Glomerular visceral epithelial cell (primary cell): Measurements from ENCODE around the gene MBTPS1.
A peak's percentile ranks its signal among the peaks of the same experiment; 100 is the strongest.
"Not testable (repeated sequence)": the region's sequence is repeated elsewhere in the genome, so short reads cannot be mapped to it uniquely, and the experiment has no call there.

ENCODE experiments used
- DNase-seq: peaks from one replicate; pipeline ENCODE4 v3.0.0-alpha.2; 2016; ENCODE audit errors: extremely low spot score

The MBTPS1 gene

DNA sequence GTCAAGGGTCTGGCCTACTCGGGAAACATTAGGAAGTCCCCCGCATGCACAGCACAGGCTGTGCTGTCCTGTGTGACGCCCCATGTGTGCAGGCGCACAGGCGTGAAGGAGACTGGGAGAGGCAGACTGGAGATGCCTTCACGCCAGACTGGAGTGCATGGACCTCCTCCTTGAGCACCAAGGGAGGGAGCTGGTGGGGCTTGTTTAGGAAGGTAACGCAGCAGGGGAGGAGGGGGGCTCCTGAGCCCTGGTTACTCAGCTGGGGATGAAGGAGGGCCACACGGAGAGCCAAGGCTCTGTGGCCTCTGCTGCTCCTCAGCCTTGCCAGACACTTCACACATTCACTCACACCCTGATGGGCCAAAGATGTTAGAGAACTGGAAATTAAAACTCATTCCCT is 20.5 kb upstream of the MBTPS1 start:
- no peak for DNase-seq

DNA sequence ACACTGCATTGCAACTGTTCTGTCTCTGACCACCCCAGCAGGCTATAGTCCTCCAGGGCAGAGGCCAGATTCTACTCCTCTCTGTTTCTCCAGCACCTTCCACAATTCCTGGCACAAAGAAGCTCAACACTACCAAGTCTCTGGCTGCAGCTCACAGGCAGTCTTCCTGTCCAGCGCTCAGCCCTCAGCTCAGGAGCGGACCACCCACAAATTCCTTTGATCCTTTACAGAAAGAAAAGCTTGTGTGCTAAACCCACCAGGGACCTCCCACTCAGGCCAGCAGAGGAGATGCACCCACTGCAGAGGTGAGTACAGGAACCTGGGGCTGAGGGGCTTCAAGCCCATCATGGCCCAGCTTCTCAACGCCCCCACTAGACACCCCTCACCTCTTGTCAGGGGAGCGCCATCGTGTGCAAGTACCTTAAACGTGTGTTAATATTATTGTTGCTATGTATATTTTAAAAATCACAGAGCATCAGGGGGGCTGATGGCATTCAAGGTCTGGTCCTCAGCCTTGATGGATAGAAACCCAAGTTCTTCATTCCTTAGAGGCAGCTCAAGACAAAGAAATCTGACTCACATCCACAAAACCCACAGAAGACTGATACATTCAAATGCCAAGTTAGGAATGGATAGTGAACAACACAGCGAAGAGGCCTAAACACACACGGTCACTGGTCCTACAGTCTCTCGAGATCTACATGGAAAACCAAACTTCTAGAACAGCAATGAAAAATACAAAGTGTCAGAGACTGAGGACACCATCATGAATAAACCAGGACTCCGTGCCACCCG is 19.8 kb upstream of the MBTPS1 start:
- no peak for DNase-seq

DNA sequence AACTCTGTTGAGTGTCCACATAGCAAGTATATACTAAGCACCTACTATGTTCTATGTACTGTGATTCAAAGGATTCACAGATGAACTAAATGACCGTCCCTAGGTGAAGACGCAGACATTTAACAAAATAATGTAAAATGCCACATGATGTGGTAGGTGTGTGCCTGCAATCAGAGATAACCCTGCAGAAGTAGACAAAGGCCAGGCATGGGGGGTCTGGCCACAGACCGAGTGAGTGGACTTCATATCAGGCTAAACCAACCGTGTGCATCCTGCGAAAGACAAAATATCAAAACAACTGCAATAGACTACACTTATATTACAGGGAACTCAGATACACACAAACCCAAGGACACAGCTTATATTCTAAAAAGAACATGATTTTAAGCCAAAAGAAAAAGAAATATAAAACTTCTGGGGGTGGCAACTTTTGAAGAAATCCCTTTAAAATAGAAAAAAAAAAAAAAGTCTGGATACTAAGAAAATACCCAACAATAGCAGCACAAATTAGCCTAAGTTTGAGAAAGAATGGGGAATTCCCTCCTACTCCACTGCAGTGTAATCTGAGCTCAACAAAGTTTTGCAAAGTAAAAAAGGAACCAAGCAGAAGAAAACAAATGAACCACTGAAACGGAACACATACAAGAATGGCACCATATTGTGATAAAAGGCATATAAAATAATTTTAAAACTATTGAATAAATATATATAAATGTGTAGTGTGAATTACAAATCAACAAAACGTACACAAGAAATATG is 16.0 kb upstream of the MBTPS1 start:
- no peak for DNase-seq

DNA sequence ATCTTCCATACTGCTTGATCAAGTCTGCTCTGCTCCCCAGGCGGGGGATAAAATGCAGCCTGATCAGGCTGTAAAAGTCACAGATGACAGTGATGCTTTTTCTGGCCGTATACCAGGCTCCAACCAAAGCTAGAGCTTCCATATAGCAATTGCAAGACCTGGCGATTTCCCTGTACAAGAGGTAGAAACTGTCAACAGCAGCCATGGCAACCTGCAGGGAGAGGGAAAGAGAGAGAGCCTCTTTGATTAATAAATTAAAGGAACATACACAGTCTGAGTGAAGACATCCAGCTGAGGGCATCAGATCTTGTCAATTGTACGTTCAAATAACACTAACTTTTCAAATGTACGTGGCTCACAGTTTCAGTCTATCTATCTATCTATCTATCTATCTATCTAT is 14.4 kb upstream of the MBTPS1 start:
- no peak for DNase-seq

DNA sequence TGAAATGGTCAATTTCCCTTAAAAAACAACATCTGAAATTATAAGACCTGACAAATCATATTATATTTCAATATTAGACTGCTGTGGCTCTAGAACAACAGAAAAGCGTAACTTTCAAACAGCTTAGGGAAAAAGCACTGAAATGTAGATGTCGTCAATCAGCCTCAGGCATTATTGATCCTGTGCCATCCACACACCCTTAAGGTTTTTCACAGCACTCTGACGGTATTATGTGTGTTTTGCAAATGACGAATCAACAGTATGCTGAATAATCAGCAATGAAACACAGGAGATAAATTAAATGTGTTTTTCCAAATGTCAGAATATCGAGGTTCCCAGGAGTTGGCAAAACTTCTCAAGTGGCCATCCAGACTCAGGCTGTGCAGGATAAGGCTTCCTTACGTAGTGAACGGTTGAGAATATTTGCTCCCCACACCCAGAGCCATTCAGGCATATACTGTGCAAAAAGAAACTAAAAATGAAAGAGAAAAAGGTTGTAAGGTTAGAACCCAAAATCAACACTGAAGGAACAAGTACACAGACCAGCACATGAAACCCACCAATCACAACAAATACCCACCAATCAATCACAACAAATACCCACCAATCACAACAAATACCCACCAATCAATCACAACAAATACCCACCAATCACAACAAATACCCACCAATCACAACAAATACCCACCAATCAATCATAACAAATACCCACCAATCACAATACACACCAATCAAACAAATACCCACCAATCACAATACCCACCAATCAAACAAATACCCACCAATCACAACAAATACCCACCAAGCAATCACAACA is 7.7 kb upstream of the MBTPS1 start:
- DNase-seq: no peak

DNA sequence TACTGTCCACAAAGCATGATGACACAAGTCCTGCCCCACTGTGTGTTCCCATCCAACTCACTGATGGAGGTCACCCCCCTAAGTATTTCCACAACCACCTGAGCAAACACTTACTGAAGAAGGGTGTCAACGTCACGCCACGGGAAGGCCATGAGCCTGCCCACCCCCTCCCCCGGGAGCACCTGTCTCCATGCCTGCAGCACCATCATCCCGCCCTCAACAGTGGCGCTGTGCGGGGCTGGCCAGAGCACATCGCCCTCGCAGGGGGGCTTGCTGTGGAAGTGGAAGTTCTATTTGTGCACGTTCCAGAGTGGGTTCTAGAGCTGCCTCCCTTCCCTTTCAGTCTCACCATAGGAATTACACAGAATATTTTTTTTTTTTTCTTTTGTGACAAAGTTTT is 4.3 kb upstream of the MBTPS1 start:
- DNase-seq: no peak

DNA sequence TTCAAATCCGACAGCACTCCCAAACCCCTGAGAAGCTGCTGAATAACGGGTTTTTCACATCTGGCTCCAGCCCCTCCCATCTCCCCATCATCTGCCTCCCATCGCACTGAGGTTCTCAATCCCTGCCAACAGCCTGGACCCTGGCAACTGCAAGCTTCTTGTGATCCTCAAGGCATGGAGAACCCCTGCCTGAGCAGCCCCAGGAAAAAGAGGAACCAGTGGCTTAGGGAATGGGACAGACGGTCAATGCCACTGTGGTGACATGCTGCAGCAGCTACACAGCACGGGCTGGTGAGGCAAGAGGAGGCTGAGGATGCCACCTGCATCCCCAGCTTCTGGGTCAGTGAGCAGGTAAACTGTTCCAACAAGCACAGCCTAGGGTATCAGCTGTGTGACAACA is 3.3 kb upstream of the MBTPS1 start:
- DNase-seq: no peak

DNA sequence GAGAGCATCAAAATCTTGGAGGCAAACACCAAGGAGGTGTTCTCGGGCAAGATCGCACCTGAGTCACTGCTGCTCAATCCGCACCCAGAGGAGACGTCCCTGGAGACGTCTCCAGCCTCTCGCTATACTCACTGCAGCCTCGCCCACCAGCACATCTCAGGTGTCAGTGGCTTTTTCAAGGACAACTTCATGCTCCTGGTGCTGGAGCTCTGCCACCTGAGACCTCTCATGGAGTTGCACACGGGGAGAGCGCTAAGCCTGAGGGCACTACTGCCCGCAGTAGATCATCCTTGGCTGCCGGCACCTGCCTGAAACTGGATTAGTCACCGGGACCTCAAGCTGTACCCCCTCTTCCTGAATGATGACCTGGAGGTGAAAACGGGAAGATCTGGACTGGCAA is 2.6 kb upstream of the MBTPS1 start:
- no peak for DNase-seq

DNA sequence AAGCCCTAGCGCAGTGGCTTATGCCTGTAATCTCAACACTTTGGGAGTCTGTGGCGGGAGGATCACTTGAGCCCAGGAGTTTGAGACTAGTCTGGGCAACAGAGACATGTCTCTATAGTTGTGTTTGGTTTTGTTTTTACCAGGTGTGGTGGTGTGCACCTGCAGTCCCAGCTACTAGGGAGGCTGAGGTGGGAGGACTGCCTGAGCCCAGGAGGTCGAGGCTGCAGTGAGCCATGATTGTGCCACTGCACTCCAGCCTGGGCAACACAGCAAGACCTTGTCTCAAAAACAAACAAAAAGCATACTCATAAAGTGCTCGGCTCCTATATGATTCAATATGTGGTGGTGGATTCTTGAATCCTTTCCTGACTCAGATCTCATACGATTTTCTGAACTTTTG is 1.6 kb upstream of the MBTPS1 start:
- DNase-seq: not testable (repeated sequence)

DNA sequence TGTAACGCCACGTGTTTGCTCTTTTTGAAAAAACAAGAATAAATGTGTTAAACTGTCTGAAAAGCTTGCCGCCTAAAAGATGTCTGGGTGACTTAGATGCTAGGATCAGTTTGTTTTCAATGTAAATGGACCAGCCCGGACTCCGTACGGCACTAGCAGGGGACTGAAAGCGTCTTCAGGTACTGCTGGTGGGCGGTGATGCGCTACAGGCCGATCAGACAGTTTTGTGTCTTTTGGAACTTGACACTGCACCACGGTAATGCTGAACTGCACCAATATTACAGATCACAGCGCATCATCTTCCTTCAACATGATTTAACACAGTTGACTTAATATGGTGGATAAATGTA is 727 bp upstream of the MBTPS1 start:
- DNase-seq: no peak

DNA sequence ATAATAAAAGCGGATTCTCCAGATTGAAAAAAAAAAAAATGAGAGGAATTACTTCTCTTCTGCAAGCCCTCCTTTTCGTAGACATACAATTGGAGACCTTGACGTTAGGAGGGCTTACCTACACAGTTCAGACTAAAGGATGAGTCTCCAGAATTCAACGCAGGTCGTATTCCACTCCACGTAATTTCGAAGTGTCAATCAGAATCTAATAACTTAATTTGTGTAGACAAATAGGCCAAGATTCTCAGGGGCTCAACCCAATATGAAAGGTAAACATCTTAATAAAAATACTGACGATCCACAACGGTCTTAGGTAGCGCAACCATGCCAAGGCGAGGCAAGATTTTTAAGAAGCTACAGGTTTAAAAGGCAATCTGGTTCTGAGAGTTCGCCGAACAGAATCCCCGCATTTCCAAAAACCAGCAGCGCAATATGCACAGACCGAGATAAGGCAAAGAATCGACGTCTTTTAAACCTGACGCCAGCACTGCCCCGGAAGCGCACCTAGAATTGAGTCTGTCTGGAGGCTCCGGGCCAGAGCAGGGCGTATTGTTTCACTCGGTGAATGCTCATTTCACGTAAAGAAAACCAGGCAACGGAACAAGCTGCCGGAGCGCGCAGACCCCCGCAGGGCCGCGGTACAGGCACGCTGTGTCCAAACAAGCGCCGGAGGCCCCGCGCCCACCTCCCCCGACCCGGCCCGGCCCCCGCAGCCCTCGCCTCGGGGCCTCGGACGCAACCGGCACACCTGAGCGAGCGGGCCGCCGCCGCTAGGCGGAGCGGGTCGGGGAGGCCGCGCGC is 623 bp downstream of the MBTPS1 start:
- peak; percentile 33 for DNase-seq

DNA sequence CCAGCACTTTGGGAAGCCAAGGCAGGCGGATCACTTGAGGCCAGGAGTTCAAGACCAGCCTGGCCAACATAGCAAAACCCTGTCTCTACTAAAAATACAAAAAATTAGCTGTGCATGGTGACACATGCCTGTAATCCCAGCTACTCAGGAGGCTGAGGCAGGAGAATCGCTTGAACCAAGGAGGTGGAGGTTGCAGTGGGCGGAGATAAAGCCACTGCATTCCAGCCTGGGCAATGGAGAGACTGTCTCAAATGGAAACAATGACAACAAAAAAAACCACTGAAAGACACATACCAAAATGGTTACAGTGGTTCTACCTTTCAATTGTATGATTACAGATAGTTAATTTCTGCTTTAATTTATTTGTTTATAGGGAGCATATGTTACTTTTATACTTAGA is 4.8 kb downstream of the MBTPS1 start:
- DNase-seq: not testable (repeated sequence)

DNA sequence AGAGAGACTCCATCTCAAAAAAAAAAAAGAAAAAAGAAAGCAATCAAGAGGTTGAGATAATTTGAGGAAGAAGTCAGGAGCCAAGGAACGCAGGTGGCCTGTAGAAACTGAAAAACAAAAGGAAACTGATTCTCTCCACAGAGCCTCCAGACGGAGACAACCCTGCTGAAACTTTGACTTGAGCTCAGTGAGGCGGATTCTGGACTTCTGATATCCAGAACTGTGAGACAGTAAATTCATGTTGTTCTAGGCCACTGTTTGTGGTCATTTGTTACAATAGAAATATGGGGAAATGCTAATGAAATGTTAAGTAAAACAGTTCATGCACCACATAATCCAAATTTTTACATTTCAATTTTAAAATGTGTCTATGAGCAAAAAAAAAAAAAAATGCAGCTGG is 5.2 kb downstream of the MBTPS1 start:
- DNase-seq: no peak

DNA sequence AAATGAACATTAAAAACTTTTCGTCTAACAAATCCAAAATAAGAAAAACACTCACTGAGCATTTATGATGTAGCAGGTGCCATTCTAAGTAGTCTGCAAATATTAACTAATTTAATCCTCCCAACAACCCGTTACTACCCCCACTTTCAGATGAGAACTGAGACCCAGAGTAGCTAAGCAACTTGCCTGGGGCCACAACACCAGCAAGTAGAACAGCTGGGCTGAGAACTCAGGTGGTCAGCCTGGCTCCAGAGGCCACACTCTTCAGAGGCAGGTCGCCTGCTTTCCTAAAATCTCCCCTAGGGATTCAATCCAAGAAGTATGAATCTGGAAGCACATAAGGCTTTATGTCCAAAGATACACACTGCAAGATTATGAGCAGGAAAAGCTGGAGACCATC is 6.2 kb downstream of the MBTPS1 start:
- no peak for DNase-seq

DNA sequence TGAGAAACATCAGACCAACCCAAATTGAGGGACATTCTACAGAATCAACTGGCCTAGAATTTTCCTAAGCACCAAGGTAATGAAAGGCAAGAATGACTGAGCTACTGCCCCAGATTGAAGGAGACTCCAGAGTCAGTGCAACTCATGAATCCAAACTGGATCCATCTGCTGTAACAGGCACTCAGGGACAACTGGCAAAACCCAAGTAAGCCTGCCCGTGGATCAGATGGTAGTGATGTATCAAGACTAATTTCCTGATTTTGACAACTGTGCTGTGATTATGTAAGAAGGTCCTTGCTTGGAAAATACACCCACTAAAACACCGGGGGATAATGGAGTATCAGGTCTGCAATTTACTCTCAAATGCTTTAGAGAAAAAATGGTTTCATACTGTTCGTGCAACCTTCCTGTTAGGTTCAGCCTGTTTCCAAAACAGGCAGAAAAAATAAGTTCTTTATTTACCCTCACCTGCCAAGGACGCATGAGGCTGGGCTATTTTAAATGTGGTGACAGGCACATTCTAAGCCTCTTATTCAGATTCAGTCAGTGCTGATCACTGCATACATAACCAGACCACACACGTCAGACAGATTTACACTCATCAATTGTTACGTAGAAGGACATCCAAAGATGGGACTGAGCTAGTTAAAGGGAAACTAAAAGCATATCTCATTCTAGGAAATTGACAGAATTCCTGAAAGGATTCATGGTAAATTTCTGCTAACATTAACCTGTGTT is 7.0 kb downstream of the MBTPS1 start:
- no peak for DNase-seq

DNA sequence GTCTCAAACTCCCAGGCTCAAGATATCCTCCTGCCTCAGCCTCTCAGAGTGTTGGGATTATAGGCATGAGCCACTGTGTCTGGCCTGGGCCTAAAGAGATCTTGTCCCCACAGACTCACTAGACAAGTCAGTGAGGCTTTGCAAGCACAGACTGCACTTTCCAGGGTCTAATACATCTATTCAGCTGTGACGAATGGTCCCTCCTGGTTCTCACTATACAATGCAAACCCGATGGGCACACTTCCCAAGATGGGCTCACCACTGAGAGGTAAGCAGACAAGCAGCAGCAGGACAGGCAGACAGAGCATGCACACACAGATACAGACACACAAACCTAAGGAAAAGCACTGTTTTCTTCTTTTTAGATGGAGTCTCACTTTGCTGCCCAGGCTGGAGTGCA is 8.8 kb downstream of the MBTPS1 start:
- DNase-seq: no peak

DNA sequence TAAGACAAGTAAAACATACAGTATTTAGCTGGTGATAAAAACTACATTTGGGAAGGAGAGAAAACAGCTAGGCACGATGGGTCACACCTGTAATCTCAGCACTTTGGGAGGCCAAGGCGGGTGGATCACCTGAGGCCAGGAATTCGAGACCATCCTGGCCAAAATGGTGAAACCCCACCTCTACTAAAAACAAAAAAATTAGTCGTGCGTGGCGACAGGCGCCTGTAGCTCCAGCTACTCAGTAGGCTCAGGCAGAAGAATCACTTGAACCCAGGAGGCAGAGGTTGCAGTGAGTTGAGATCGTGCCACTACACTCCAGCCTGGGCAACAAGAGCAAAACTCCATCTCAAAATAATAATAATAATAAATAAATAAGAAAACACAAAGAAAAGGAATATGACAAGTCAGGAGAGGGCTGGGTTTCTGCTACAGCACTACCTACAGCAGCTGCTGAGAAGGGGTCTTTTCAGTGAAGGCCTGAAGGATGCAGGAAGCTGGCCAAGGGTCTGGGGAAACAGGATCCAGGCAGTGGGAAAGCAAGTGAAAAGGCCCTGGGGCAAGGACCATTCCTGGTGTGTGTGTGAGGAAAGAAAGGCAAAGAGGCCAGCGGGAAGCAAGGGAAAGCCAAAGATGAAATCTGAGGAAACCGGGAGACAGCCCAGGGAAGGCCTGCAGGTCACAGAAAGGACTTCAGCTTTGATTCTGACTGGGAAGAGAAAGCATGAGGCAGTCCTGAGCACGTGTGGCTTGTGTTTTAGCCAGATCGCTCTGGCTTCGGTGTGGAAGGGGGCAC is 10.6 kb downstream of the MBTPS1 start:
- DNase-seq: no peak

DNA sequence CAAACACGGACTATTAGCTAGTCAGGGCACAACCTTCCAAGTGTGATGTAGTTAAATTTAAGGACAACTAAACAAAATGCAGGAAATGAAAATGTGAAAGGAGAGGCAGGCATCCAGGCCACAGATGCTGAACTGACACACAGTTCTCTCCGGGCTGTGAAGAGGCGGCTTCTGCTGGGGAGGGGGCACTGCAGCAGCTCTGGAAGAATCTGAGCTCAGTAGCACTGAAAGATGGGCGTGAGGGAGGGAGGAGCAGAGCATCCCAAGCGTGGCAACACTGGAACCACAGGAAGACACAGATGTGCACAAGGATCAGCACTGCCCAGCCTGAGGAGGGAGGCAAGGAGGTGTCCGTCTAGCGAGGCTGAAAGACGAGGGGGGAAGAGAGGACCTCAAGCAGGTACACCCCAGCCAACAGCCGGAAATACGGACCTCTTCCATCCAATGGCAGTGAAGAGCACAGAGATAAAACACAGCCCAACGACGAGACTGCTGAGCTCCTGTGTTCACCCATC is 11.4 kb downstream of the MBTPS1 start:
- no peak for DNase-seq

DNA sequence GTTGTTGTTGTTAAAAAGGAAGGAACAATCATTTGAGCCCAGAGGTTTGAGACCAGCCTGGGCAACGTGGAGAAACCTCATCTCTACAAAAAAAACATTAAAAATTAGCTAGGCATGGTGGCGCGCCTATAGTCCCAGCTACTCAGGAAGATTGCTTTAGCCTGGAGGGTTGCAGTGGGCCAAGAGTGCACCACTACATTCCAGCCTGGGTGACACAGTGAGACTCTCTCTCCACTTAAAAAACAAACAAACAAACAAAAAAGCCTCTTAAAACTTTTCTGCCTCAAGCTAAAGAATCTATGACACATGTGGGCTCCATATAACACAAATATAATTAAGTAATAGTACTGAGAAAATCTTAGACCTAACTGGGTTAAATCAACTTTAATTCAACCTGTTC is 12.5 kb downstream of the MBTPS1 start:
- no peak for DNase-seq

DNA sequence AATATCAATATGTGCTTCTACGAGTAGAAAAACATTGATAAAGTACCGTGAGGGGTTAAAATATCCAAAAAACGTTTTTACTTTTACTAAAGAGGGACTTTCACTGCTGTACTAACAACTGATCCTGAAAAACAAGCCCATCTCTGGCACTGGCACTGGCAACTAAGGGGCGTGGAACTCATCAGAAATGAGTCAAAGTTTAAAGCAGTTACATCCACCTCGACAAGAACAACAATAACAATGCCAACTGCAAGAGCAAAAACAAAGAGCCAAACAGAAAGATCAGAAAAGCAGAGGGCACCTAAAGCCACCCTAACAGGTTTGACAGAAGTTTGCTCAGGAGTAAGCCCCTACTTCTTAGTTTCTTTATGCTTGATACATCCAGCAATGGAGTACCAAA is 13.1 kb downstream of the MBTPS1 start:
- DNase-seq: no peak
